GM21390 (cell line): ENCODE data around the gene DYNC1H1.
"Not testable (repeated sequence)": the region's sequence is repeated elsewhere in the genome, so short reads cannot be mapped to it uniquely, and the experiment has no call there.

Experiments used
- ATAC-seq: cut with Tn5 transposase; IDR thresholded peaks from one replicate; pipeline ENCODE4 v1.9.1; 2021; ENCODE audit not compliant: unreplicated experiment

DYNC1H1 gene

DNA sequence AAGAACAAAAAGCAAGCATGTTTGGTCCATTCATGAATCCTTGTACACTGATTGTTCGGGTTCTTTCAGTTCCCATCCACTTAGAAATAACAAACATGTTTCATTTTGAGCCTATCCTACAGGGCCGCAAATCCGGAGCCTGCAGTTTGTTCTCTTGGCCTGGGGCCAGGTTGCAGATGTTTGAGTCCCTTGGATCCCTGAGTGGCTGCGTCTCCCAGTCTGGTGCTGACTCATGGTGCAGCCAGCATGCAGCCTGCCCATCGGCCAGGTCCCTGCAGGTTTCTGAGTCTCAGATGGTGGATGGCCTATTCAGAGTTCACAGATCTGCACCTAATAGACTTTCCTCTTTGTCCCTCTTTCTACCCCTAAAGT, 1.9 kb upstream of the DYNC1H1 start:
- no peak for ATAC-seq

DNA sequence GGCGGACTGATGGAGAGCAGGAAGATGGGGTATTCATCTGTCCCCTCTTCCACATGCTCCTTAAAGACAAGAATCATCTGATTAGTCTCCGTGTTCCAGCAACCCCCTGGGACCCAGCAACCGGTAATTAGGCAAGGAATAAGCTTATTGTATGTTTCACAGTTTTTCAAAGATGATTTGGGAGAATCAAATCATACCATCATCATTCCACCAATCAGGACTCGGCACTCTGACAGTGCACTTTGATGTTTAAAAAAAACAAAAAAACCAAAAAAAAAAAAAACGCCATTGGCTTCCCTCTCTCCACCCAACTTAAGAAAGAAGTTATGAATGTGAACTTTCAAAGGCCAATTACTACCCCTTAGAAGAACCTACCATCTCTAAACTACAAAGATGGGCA, 1.3 kb upstream of the DYNC1H1 start:
- ATAC-seq = no peak

DNA sequence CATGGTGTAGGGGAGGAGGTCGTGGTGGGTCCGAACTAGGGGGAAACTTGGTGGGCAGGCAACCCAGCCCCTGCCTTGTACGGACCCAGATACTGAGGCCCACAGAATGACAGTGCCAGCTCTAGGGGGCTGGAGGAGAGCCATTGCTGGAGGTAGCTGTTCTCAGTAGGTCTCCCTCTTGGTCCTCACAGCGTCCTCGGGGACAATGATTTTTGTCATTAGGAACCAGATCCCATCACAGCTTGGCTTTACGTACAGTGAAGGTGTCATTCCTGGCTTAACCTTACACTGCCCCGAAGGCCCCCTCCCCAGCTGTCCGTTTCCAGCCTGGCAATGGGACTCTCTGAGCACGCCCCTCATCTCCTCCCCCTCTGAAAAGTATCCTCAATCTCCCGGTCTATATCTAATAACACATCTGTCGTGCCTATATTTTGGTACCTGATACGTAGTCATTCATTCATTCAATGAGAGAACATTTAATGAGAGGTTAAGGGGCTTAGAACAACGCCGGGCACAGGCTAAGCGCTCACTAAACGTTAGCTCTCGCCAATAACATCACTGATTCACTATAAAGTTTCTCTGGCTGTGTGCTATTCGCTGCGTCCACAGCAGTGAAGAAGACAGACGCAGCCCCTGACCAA, 597 bp upstream of the DYNC1H1 start:
- ATAC-seq = peak; percentile 1

DNA sequence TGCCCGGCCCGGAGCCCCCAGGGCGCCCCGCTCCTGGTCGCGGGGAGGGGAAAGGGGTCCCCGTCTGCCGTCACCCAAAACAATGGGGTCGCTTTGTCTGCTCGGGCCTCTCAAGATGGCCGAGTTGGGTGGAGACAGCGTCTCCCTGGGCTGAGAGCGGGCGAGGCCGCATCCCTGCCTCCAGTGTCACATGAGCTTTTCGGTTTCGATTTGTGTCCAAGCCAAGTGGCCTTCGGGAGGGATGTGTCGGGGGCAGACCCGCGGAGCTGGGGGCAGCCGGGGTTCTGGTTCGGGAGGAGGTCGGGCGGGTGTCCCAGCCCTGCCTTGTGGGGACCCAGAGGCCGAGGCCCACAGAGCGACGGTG, 790 bp downstream of the DYNC1H1 start:
- peak; percentile 36 for ATAC-seq

DNA sequence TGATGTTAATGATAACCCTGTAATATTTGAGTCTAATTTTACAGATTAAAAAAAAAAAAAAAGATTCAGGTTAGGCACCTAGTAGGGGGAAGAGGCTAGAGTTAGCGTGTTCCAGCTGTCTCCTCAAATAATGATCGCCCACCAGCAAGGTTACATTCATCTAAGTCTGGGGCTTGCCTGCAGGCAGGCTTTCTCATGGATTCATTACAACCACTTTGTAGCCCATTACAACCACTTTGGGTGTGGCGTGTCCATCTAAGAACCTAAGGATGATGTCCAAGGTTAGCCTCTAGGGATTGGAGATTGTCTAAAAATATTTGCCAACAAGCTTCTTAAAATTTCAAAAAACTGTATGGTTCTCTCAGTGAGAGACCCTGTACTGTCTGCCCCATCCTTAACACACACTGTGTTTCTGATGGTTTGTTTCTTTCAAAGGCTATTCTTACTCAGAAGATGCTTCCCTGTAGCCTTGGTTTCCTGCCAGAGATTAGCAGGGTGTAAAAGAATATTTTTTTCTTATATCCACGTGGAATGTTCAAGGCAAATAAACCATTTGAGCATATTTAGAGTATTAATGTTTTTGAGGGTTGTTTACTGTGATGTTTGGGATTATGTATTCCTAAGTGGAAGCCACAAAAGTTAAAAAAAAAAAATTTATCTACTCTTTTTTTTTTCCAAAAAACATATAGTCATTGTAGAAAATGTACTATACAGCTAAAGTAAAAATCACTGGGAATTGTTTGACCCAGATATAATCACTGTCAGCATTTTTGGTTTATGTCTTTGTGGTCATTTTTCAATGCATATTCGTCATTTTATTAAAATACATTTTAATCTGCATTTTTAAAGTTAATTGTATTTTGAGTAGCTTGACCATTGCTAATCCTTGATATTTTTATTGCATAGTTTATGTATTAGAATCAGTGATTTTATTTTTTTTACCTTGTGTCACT, 1.7 kb downstream of the DYNC1H1 start:
- no peak for ATAC-seq

DNA sequence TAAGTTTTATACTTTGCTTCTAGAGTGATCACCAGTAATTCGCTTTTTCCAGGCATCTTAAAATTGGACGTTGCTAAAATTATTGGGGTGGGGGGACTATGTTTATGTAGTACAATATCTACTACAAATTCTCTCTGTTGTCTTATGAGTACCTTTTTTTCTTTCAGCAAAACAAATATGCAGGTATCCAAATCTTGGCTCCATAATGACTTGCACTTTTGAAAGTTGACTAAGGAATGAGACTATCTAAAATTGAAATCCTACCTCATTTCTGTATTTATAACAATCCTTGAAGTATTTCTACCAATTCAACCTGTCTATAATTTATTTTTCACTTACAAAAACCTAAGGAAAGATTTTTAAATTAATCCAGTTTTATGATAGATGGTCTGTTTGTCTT, 2.4 kb downstream of the DYNC1H1 start:
- ATAC-seq = no peak

DNA sequence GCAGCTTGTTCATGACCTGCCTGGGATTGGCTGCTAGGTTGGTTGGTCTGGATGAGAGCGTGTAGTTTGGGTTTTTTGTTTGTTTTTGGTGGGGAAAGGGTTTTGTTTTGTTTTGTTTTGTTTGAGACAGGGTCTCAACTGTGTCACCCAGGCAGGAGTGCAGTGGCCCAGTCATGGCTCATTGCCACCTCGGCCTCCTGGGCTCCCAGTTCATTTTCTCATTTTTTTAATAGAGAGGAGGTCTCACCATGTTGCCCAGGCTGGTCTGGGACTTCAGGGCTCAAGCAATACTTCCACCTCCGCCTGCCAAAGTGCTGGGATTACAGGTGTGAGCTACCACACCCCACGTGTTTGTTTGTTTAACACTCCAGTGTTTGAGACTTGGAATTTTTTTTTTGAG, 3.8 kb downstream of the DYNC1H1 start:
- no peak for ATAC-seq

DNA sequence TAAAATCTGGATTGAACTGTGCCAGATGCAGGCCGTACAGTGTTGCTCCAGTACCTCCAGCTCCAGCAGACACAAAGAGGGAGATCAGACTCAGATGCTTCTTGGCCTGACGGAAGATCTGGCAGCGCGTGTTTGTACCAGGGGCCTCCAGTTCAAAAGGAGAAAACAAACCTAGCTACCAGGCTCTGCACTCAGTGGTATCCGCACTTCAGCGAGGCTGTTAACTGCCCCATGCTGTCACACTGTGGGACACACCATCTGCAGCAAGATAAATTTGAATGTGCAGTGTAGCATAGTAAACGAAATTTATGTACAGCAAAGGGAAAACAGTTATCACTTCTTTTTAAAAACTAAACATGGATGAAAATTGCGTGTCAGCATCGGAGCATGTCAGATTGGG, 5.1 kb downstream of the DYNC1H1 start:
- ATAC-seq = no peak

DNA sequence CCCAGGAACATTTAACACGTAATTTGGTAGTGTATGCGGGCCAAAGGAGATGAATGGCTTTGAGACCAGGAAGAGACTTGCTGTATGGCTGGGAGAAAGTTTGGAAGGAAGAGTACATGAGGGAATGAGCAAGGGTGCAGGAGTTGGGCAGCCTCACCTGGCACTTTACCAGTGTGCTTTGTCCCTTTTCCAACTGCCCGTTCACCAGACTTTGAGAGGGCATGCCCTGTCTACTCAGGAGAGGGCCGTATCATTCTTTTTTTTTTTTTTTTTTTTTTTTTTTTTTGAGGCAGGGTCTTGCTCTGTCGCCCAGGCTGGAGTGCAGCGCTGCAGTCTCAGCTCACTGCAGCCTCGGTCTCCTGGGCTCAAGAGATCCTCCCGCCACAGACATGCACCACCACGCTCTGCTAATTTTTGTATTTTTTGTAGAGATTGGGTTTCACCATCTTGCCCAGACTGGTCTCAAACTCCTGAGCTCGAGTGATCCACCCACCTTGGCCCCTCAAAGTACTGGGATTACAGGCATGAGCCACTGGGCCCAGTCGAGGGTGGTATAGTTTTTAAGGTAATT, 6.5 kb downstream of the DYNC1H1 start:
- ATAC-seq = no peak

DNA sequence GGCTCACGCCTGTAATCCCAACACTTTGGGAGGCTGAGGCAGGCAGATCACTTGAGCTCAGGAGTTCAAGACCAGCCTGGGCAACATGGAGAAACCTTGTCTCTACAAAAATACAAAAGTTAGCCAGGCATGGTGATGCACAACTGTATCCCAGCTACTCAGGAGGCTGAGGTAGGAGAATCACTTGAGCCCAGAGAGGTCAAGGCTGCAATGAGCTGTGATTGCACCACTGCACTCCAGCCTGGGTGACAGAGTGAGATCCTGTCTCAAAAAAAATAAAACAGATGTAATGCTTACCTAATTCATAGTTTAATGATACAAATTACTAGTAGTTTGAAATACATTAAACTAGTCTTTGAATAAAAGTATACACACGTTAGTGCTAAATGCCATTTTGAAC, 7.1 kb downstream of the DYNC1H1 start:
- not testable (repeated sequence) for ATAC-seq

DNA sequence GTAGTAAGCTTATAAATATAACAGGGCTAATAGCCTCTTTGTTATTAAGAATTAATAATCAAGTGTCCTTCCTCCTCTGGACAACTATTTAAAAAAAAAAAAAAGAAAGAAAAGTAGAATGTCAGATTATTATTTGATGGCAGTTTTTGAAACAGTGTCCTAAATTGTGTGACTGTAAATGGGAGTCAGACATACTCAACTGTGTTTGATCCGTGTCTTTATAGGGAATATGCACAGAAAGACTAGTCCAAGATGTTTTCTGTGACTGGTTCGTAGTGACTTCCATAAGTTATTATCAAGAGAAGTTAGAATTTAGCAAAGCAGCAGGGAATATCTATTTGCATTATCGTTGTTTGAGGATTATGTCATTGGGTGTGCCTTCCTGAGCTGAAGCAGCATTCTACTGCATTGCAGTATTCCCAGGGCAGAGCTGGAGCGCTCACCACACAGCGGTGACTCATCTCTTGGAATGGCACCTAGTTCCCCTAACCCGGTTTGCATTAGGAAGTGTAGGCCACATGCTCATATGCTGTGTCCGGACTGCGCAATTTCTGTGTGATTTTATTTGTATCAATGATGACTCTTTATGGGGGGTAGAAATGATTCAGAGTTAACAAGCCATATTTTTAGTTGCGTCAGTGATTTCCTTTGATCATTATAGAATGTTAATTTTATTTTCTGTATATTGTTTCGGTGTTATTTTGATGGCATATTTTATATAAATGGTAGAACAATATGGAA, 7.9 kb downstream of the DYNC1H1 start:
- ATAC-seq = no peak

DNA sequence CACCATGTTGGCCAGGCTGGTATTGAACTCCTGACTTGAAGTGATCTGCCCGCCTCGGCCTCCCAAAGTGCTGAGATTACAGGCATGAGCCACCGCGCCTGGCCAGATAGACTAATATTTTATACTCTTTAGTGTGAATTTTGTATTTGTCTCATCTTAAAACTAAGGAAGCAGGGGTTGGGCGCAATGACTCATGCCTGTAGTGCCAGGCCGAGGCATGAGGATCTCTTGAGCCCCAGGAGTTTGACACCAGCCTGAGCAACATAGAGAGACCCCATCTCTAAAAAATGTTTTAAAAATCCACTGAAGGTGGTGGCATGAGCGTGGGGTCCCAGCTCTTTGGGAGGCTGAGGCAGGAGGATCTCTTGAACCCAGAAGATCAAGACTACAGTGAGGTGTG, 9.0 kb downstream of the DYNC1H1 start:
- no peak for ATAC-seq

DNA sequence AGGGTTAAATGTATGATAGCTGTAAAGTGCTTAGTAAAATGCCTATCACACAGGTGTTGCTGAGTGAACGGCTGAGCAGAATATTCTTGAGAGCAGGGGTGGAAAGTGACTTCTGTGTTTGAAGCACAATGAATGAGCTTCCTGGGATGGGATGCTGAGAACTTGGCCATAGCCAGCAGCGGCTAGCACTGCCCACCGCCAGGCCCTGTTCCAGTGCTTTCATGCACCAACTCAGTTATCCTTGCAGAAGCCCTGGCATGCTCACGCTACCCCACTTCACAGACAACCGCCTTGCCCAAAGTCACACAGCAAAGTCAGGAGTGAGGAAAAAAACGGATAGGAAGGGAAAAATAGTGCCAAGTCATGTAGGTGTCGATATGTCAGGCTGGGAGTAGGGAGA, 10.9 kb downstream of the DYNC1H1 start:
- no peak for ATAC-seq

DNA sequence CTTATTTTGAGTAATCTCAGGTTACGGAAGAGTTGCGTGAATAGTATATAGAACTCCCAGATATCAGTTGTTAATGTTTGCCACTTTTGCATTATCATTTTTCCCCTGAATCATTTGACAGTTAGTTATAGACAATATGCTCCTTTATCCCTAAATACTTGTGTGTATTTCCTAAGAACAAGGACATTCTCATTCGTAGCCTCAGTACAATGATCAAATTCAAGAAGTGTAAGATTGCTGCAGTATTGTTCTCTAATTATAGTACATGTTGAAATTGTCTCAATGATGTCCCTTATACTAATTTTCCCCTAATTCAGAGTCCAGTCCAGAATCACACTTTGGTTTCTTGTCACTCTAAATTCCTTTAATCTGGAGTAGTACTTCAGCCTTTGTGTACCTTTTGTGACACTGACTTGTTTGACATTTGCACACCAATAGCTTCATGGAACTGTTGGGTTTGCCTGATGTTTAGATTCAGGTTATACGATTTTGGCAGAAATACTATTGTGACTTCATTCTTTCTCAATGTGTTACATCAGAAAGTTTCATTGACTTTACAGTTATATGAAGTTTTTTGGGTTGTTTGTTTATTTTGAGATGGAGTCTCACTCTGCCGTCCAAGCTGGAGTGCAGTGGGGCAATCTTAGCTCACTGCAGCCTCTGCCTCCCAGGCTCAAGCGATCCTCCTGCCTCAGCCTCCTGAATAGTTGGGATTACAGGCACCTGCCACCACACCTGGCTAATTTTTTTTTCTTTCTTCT, 13.1 kb downstream of the DYNC1H1 start:
- no peak for ATAC-seq

DNA sequence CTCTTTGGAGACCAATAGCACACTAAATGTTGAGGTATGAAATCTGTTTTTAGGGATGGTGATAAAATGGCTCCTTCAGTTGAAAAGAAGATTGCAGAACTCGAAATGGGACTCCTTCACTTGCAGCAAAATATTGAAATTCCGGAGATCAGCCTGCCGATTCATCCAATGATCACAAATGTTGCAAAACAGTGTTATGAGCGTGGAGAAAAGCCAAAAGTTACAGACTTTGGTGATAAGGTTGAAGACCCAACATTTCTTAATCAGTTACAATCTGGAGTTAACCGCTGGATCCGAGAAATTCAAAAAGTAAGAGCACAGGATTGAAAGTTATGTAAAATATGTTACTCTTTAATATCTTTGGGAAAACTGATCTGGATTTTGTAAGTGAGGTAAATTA, 15.3 kb downstream of the DYNC1H1 start:
- ATAC-seq = no peak

DNA sequence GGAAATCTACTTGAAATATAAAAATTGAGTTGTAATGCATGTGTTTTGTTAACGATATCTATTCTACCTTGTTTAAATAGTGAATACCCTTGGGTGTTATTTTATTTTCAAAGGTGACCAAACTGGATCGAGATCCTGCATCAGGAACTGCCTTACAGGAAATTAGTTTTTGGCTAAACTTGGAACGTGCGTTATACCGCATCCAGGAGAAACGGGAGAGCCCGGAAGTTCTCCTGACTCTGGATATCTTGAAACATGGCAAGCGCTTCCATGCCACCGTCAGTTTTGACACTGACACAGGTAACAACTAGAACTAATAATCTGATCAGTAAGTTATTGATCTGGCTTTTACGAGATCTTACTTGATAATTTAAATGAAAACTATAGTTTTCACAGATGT, 15.9 kb downstream of the DYNC1H1 start:
- ATAC-seq = no peak

DNA sequence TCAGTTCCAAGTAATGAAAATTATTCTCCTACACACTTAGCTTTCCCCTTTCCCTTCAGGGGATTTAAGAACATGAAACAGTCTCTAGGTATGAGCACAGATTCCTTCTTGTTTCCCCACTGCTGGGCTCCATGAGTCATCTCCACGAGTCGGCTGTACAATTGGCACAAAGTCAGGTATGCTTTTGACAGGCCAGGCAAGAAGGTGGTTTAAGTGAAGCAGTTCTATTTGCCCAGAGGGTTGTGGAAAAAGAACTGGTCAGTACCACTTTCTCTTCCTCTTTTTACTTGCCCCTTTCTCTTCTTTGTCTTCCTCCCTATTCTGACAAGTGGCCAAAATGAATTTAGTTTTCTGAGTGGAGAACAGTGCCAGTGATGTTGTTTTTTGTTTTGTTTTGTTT, 16.3 kb downstream of the DYNC1H1 start:
- ATAC-seq = peak; percentile 89

DNA sequence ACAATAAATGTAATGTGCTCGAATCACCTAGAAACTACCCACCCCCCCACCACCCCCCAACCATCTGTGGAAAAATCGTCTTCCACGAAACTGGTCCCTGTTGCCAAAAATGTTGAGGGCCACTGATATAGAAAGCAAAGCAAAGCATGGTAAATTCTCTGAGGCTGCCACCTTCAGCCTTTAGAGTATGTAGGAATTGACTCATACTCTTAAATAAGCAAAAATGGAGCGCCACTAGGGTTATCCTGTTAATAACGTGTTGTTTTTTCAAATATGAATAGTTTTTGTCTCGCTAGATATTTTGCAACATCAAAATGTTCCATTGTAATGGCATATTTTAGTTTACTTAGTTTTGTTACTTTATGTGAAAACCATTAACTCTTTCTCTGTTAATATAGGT, 18.2 kb downstream of the DYNC1H1 start:
- ATAC-seq = no peak

DNA sequence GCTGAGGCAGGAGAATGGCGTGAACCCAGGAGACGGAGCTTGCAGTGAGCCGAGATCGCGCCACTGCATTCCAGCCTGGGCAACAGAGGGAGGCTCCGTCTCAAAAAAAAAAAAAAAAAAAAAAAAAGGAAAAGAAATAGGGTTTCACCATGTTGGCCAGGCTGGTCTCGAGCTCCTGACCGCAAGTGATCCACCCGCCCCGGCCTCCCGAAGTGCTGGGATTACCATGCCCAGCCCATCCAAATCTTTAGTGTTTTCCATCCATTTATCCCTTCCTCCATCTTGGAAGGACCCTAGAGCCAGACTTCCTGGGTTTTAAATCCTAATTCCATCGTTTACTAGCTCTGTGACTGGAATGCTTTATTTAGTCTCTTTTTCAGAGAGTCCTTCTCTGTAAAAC, 20.5 kb downstream of the DYNC1H1 start:
- ATAC-seq = not testable (repeated sequence)

DNA sequence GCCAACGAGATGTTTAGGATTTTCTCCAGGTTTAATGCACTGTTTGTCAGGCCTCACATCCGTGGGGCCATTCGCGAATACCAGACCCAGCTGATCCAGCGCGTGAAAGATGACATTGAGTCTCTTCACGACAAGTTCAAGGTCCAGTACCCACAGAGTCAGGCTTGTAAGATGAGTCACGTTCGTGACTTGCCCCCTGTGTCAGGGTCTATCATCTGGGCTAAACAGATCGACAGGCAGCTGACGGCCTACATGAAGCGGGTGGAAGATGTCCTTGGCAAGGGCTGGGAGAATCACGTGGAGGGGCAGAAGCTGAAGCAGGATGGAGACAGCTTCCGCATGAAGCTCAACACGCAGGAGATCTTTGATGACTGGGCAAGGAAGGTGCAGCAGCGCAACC, 21.6 kb downstream of the DYNC1H1 start:
- ATAC-seq = no peak

DNA sequence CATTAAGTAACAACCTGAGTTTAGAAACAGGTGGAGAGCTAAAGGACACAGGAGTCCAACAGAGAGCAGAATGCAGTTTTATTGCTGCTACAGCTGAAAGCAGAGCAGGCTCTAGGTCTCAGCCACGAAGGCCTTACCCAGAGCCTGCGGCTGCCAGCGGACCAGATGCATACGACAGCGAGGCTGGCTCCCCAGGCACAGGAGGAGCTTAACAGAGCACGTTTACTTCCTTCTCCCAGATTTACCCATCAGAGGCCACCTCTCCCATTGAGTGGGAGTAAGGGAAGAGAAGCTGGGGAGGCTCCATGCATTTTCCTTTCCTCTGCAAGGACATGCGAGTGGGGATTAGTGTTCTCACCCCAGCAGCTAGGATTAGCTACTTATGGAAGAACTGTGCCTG, 22.6 kb downstream of the DYNC1H1 start:
- no peak for ATAC-seq
